HepG2 (cell line): ENCODE measurements around the gene TBC1D20. TPM values are rescaled to one million over a fixed set of nuclear protein-coding genes. Genes with fewer than 3 reads are reported as not detected.

ENCODE experiments used
- AHR ChIP-seq: IDR thresholded peaks from 2 replicates; pipeline ENCODE4 v1.6.1; 2018; ENCODE audit warnings: missing genetic modification reagents, missing compliant biosample characterization
- CSRNP2 ChIP-seq: sonication (generic); formaldehyde crosslinking; conservative IDR thresholded peaks from 2 replicates; pipeline ENCODE4 v1.8.0; 2022; ENCODE audit warnings: low read depth, missing genetic modification reagents
- EHMT2 ChIP-seq: fragments of 200-600 bp; sonication (generic); IDR thresholded peaks from 2 replicates; pipeline ENCODE4 v1.7.0; 2017; ENCODE audit warnings: antibody characterized with exemption, low read depth, low read length, borderline replicate concordance
- GRHL1 ChIP-seq: sonication (generic); formaldehyde crosslinking; conservative IDR thresholded peaks from 2 replicates; pipeline ENCODE4 v1.8.0; 2022; ENCODE audit warnings: missing genetic modification reagents
- MEIS2 ChIP-seq: sonication (generic); formaldehyde crosslinking; IDR thresholded peaks from 2 replicates; pipeline ENCODE4 v1.9.0; 2021; ENCODE audit warnings: mild to moderate bottlenecking, missing genetic modification reagents
- NFYC ChIP-seq: IDR thresholded peaks from 2 replicates; pipeline ENCODE4 v1.6.1; 2016; ENCODE audit warnings: missing genetic modification reagents, missing compliant biosample characterization
- PLSCR1 ChIP-seq: sonication (generic); formaldehyde crosslinking; IDR thresholded peaks from 2 replicates; pipeline ENCODE4 v1.5.0; 2020; ENCODE audit warnings: missing genetic modification reagents, mild to moderate bottlenecking, borderline replicate concordance
- PRDM15 ChIP-seq: sonication (generic); formaldehyde crosslinking; IDR thresholded peaks from 2 replicates; pipeline ENCODE4 v1.4.0; 2020; ENCODE audit warnings: missing genetic modification reagents
- SPEN ChIP-seq: sonication (generic); formaldehyde crosslinking; IDR thresholded peaks from 2 replicates; pipeline ENCODE4 v1.5.1; 2020; ENCODE audit warnings: low read depth, mild to moderate bottlenecking, missing genetic modification reagents
- SRY ChIP-seq: sonication (generic); formaldehyde crosslinking; IDR thresholded peaks from 2 replicates; pipeline ENCODE4 v1.8.0; 2022; ENCODE audit warnings: mild to moderate bottlenecking, missing genetic modification reagents
- TERF1 ChIP-seq: sonication (generic); formaldehyde crosslinking; IDR thresholded peaks from 2 replicates; pipeline ENCODE4 v1.8.0; 2022; ENCODE audit warnings: mild to moderate bottlenecking, missing genetic modification reagents, moderate library complexity
- TP53 ChIP-seq: sonication (generic); formaldehyde crosslinking; conservative IDR thresholded peaks from 2 replicates; pipeline ENCODE4 v1.4.0; 2020; ENCODE audit warnings: missing genetic modification reagents
- ZBTB37 ChIP-seq: sonication (generic); formaldehyde crosslinking; IDR thresholded peaks from 2 replicates; pipeline ENCODE4 v1.4.0; 2020; ENCODE audit warnings: mild to moderate bottlenecking, missing genetic modification reagents
- ZFY ChIP-seq: sonication (generic); formaldehyde crosslinking; IDR thresholded peaks from 2 replicates; pipeline ENCODE4 v1.4.0; 2020; ENCODE audit warnings: missing genetic modification reagents
- ZNF703 ChIP-seq: sonication (generic); formaldehyde crosslinking; IDR thresholded peaks from 2 replicates; pipeline ENCODE4 v1.5.1; 2020; ENCODE audit warnings: missing genetic modification reagents, mild to moderate bottlenecking, moderate library complexity, borderline replicate concordance
- ZNF75D ChIP-seq: sonication (generic); formaldehyde crosslinking; IDR thresholded peaks from 2 replicates; pipeline ENCODE4 v1.8.1; 2023; ENCODE audit warnings: missing genetic modification reagents, mild to moderate bottlenecking, borderline replicate concordance
- ZNF781 ChIP-seq: sonication (generic); formaldehyde crosslinking; IDR thresholded peaks from 2 replicates; pipeline ENCODE4 v1.5.1; 2020; ENCODE audit warnings: borderline replicate concordance, mild to moderate bottlenecking, missing genetic modification reagents; ENCODE audit errors: not compliant biosample characterization
- polyA plus RNA-seq, 8 experiments: library from polyadenylated mRNA; depleted of rRNA in 3 of 8; stranded (reverse) in 7 of 8; unstranded in 1 of 8; fragments of >200 nt; fragmentation: Illumina TruSeq in 4 of 8; extraction: Trizol in 4 of 8; gene quantifications; 2 replicates each; pipeline versions ENCODE4 v1.2.1 to v1.2.3, GENCODE V29; 2011 to 2016; ENCODE audit warnings: low read depth in 4 of 8, missing spikeins in 1 of 8, mixed read lengths in 1 of 8; ENCODE audit not compliant: insufficient read depth in 1 of 8
- total RNA-seq, 5 experiments: library from RNA; depleted of rRNA; stranded (reverse); fragments of >200 nt; fragmentation: Illumina TruSeq; extraction: Trizol; gene quantifications; 2 replicates each; pipeline ENCODE4 v1.2.3, GENCODE V29; 2016; ENCODE audit warnings: low read depth in 1 of 5

TBC1D20 gene
- total and polyA plus RNA-seq, 2 of the 13 experiments (the other 11 are each of a cell fraction or from before 2014, with no cell fraction given) = 36.6 to 47.1 TPM

- no peak for TF ChIP-seq ZFY (CRISPR knock-in tag)
- TF ChIP-seq TP53 (CRISPR knock-in tag) = no peak
- no peak for TF ChIP-seq MEIS2 (CRISPR knock-in tag)
- no peak for TF ChIP-seq SRY (CRISPR knock-in tag)
- TF ChIP-seq TERF1 (CRISPR knock-in tag) = no peak
- no peak for TF ChIP-seq ZNF75D (CRISPR knock-in tag)
- no peak for TF ChIP-seq GRHL1 (CRISPR knock-in tag)
- TF ChIP-seq ZNF703 (CRISPR knock-in tag) = no peak
- no peak for TF ChIP-seq CSRNP2 (CRISPR knock-in tag)
- no peak for TF ChIP-seq NFYC
- no peak for TF ChIP-seq EHMT2
- TF ChIP-seq AHR (CRISPR knock-in tag) = no peak; the same call in 1 of the 2 replicates
- TF ChIP-seq ZBTB37 = no peak
- TF ChIP-seq ZNF781 (CRISPR knock-in tag) = no peak
- no peak for TF ChIP-seq PLSCR1
- no peak for TF ChIP-seq SPEN
- no peak for TF ChIP-seq PRDM15 (CRISPR knock-in tag)
Measured at GRCh38 chr20:391041-391711, 71.2 kb downstream of the TBC1D20 start (continued).
